ENCODE data around the gene SLC38A2.
"Not testable (repeated sequence)": the region's sequence is repeated elsewhere in the genome, so short reads cannot be mapped to it uniquely, and the experiment has no call there.

SLC38A2 gene

DNA sequence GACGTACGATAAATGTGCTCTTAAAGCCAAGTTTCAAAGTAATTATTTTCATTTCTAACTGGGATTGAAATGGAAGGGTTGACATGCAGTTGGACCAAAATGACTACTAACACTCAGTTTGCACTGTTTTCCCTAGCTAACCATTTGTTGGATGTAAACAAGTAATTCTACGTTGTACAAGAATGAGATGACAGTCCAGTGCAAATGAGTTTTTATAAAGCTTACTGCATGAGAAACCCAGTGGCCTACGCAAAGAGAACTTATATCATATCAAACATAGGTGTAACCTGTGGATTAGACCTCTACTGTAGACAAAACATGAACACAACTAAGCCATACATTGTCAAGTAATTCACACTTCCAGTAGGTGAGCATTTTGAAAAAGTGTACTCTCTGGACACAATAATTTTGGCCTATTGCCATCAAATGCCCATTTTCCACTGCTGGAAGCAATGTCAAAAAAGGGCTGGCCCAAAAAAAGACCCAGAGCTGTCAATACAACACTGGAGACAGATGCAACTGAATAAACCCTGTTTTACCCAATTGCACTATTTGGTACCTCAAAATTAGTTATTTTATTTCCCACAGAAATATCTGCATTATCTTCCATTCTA lies 12.8 kb downstream of the SLC38A2 start:
- no peak for DNase-seq

DNA sequence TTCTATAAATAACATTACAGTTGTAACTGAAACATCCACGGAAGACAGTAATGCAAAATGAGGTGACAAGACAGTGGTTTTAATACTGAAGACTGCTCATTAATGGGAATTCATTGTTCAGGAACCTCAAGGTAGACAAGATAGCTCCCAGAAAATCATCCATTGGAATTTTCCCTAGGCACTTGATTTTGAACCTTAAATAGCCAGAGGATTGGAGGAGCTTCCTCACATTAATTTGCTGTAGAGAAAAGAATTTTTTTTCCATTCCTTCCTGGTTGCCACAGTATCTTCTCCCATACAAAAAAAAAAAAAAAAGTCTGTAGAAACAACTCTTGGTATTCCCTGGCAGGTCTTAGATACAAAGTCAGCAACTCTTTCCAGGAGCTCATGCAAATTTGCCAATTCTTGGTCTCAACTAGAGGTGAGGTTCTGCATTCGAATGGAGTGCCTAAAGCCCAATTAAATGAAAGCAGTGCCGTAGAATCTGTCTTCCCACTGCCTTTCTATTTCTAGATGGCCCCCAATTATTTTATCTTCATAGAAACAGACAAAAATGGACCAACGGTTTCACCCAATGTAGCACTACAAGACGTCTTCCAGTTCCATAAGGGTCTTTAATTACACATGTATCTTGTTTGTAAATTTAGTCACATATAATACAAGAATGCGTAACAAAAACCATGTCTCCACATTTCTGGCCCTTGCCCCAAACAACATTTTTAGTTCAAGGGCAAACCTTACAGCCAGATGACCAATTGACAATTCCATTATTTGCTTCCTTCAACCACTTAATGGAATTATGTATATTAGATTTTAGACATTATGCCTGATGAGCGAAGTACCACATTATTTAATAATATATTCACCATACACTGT lies 13.5 kb downstream of the SLC38A2 start:
- DNase-seq = no peak

DNA sequence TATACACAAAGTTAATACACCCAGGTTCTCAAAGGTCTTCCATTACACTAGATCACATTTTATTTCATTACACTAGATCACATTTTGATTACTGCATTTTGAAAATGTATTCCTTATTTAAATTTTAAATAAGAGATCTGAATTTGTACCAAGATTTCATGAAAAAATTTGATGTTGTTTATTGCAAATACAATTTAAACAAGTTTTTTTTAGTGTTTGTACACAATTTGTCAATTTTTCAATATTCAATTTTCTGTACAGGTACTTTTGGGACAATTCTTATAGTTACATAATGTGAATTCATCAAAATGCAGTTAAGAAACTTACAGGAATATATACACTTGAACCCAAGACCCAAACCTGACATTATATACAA lies 14.3 kb downstream of the SLC38A2 start:
- no peak for DNase-seq

GRCh38 chr12:46357438-46358324 lies 14.9 kb downstream of the SLC38A2 start:
- DNase-seq = no peak

GRCh38 chr12:46356655-46357437 lies 15.7 kb downstream of the SLC38A2 start:
- no peak for DNase-seq

DNA sequence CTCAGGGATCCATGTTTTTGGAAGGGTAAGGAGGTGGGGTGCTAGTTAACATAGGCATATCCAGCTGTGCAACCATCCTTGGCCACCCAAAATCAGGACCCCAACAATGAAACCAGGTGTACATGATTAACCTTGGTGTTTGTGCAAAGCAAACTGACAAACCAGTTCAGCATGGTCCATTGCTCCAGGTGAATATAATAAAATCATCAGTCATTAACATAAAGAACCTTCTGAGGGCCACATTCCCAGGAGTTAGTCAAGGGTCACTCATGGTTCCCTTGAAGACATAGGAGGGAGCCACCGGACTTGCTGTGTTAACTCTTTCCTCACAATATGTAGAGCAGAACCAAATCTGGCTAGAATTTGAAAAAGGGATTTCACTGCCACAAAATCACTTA lies 17.8 kb downstream of the SLC38A2 start:
- DNase-seq = no peak

GRCh38 chr12:46354111-46354801 lies 18.3 kb downstream of the SLC38A2 start:
- no peak for DNase-seq

- DNase-seq = no peak
Measured at GRCh38 chr12:46351886-46352650, 20.5 kb downstream of the SLC38A2 start.

DNA sequence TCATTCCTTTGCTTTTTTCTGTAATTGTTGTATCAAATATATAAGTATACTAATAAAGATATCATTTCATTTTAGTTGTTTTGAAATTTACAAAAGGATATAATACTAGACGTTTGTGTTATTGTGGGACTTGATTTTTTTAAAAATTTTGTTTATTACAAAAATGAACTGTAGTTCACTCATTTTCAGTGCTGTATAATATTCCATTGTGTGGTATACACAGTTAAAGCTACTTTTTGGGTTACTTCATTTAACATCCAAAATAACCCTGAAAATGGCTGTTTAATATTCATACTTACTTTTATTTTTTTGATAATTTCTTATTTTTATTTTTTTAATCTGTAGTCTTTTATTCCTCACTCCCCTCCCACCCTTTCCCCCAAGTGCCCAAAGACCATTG lies 21.4 kb downstream of the SLC38A2 start:
- DNase-seq = no peak

GRCh38 chr12:46349253-46349652 lies 23.3 kb downstream of the SLC38A2 start:
- DNase-seq = no peak

- DNase-seq = no peak
Measured at GRCh38 chr12:46343118-46343852, 29.3 kb downstream of the SLC38A2 start.

GRCh38 chr12:46342562-46343033 lies 30.0 kb downstream of the SLC38A2 start:
- peak in 1 of 2 donors; percentile 38 for DNase-seq

DNA sequence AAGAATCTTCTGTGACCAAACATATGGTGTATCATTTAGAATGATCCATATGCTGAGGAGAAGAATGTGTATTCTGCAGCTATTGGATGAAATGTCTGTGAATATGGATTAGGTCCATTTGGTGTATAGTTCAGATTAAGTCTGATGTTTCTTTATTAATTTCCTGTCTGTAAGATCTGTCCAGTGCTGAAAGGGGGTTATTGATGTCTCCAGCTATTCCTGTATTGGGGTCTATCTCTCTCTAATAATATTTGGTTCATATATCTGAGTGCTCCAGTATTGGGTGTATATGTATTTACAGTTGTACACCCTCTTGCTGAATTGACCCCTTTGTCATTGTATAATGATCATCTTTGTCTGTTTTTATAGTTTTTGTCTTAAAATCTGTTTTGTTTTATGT lies 33.5 kb downstream of the SLC38A2 start:
- DNase-seq = no peak

GRCh38 chr12:46332260-46332659 lies 40.3 kb downstream of the SLC38A2 start:
- no peak for DNase-seq

GRCh38 chr12:46325075-46325474 lies 47.5 kb downstream of the SLC38A2 start:
- not testable (repeated sequence) for DNase-seq

DNA sequence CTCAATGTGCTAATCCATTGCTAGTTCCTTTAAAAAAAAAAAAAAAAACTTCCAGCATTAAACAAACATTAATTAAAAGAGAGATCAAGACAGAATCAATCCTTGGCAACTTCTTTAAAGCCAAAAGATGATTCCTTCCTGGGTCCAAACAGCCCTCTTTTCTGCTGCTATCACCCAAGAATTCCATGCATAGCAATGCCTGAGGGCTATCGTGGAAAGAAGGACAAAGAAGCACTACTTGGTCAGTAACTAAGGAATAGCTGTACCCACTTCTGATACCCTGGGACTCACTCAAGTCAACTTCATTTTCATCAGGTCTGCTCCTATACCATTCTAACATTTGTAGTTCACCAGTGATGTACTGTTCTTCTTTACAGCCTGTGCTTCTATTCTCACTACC lies 51.8 kb downstream of the SLC38A2 start:
- DNase-seq = no peak

- no peak for DNase-seq
Measured at GRCh38 chr12:46318037-46318436, 54.5 kb downstream of the SLC38A2 start.
